Tibial nerve (tissue), 4 donors: Measurements from ENCODE around the gene ANKDD1B.

Experiments used
- CTCF ChIP-seq, 5 experiments: fragments of 200-600 bp in 3 of 5; fragments of 450-650 bp in 2 of 5; sonication (generic) in 3 of 5; IDR thresholded peaks; one replicate each; pipeline ENCODE4 v1.5.1; 2016 to 2019; ENCODE audit warnings: antibody characterized with exemption in 5 of 5, mild to moderate bottlenecking in 3 of 5, moderate library complexity in 2 of 5
- EP300 ChIP-seq, 2 donors: sonication (generic); formaldehyde crosslinking; IDR thresholded peaks; one replicate each; pipeline ENCODE4 v1.6.1; 2017; ENCODE audit warnings: antibody characterized with exemption in 2 of 2, mild to moderate bottlenecking in 1 of 2
- POLR2A ChIP-seq, 2 donors: fragments of 450-650 bp; IDR thresholded peaks; one replicate each; pipeline ENCODE4 v1.6.1; 2017; ENCODE audit warnings: antibody characterized with exemption in 2 of 2, mild to moderate bottlenecking in 2 of 2, moderate library complexity in 2 of 2

DNA sequence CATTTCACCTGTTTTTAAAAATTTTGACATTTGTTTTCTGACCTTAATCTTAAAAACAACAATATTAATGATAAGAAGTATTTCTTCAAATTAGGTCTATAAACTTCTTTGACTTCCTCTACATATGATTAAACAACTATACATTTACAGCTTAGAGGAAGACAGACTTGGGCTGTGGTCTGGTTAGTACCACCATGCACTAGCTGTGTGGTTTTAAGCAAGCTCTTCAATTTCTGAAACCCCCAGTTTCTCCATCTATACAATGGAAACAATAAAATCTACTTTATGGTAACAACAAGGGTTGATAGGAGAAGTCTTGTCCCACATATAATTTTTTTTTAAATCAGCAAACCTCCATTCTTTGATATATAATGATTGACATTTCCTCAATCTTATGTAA lies 15.7 kb downstream of the ANKDD1B start:
- TF ChIP-seq CTCF (IDR thresholded peaks at IDR 0.05), result no peak
- no peak for TF ChIP-seq POLR2A (IDR thresholded peaks at IDR 0.05)
- no peak for TF ChIP-seq EP300 (IDR thresholded peaks at IDR 0.05)
